Measurements from ENCODE around the gene PIR.

DNA sequence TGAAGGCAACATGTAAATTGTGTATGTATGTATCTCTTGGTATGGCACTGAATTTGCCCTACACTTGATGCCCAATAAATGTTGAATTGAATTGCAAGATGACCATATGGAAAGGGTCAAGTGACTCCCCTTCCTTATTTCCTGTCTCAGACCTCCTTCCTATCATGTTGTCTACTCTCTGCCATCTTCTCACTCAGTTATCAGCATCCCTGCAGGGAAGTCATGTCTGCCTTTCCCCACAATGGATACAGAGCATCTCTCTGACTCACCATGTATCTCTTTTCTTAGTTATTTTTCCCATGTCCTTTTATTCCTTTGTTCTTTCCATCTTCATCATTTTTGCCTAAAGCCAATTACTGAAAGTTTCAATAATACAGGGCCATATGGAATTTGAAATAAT lies 30.0 kb upstream of the PIR start:
- TF ChIP-seq, protein P1, sequence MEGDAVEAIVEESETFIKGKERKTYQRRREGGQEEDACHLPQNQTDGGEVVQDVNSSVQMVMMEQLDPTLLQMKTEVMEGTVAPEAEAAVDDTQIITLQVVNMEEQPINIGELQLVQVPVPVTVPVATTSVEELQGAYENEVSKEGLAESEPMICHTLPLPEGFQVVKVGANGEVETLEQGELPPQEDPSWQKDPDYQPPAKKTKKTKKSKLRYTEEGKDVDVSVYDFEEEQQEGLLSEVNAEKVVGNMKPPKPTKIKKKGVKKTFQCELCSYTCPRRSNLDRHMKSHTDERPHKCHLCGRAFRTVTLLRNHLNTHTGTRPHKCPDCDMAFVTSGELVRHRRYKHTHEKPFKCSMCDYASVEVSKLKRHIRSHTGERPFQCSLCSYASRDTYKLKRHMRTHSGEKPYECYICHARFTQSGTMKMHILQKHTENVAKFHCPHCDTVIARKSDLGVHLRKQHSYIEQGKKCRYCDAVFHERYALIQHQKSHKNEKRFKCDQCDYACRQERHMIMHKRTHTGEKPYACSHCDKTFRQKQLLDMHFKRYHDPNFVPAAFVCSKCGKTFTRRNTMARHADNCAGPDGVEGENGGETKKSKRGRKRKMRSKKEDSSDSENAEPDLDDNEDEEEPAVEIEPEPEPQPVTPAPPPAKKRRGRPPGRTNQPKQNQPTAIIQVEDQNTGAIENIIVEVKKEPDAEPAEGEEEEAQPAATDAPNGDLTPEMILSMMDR (IDR thresholded peaks at IDR 0.05), result no peak
- TF ChIP-seq POLR2A (IDR thresholded peaks at IDR 0.05), result no peak

Data from ovary (tissue), 3 donors.